ENCODE data around the gene TRIM44. TPM values are rescaled to one million over a fixed set of nuclear protein-coding genes. Genes with fewer than 3 reads are reported as not detected.

The TRIM44 gene
- total and polyA plus RNA-seq, 2 donors, result 7.4 to 18.7 TPM

DNA sequence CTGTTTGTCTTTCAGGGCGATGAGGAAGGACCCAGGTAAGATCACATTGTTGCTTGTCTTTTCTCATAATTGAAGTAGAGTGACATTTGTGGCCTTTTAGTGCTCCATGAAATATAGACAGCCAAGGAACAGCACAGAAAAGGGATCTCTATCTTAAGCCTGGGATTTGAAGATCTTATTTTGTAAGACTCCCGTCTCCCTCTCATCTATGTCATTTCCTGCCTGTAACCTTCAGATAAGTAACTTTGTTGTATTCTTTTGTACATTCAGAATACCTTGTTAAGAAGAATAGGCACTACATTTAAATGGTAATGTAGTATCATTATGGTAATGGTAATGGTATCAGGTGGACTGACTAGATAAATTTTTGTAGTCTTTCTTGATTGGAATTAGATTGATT, 72.8 kb downstream of the TRIM44 start:
- DNase-seq (ENCODE audit: low read depth in 6 of 9, low spot score in 9 of 9), result no peak
- no peaks in the 10 kb centered on the region for H3K9me3 ChIP-seq (ENCODE audit: control insufficient read depth in 2 of 2, insufficient read depth in 1 of 2, low read length in 1 of 2)

DNA sequence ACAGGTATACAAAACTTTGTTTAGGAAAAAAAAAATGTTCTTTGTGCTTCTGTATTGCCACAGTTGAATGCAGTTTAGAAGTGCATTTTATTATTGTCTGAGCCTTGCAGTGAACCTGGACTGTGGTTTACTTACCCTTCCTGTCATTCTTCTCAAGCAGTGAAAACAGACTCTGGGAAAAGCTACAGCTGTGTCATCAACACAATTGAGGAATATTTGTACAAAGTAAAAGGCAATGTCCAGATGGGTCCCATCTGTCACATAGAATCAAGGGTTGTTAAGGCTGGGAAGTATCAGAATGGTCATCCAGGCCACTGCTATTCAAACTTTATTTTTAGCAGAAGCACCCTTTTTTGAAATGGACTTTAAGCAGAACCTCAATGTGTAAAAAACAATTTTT, 73.3 kb downstream of the TRIM44 start:
- Histone ChIP-seq H3K36me3 (ENCODE audit: control insufficient read depth in 2 of 2, insufficient read depth in 2 of 2, low read length in 1 of 2) (peaks cover 0 to 6% of the 10 kb centered on the region in 2 donors), H3K9me3 (ENCODE audit: control insufficient read depth in 2 of 2, insufficient read depth in 1 of 2, low read length in 1 of 2) (no peaks in the 10 kb centered on the region), H3K4me1 (ENCODE audit: control insufficient read depth in 2 of 2, insufficient read depth in 2 of 2, low read length in 2 of 2) (no peaks in the 10 kb centered on the region), H3K4me3 (ENCODE audit: low read length in 2 of 2) (no peak overlapping the region), H3K27me3 (ENCODE audit: control insufficient read depth in 2 of 2, insufficient read depth in 1 of 2, low read length in 1 of 2) (no peaks in the 10 kb centered on the region), H3K27ac (ENCODE audit: low read depth in 1 of 2, low read length in 1 of 2) (no peak overlapping the region)
- DNase-seq (ENCODE audit: low read depth in 6 of 9, low spot score in 9 of 9), result no peak

More for the DNA sequence above, 72.8 kb downstream of the TRIM44 start:
- Histone ChIP-seq H3K4me1 (ENCODE audit: control insufficient read depth in 2 of 2, insufficient read depth in 2 of 2, low read length in 2 of 2) (no peaks in the 10 kb centered on the region), H3K27me3 (ENCODE audit: control insufficient read depth in 2 of 2, insufficient read depth in 1 of 2, low read length in 1 of 2) (no peaks in the 10 kb centered on the region), H3K27ac (ENCODE audit: low read depth in 1 of 2, low read length in 1 of 2) (no peak overlapping the region), H3K36me3 (ENCODE audit: control insufficient read depth in 2 of 2, insufficient read depth in 2 of 2, low read length in 1 of 2) (peaks cover 0 to 7% of the 10 kb centered on the region in 2 donors), H3K4me3 (ENCODE audit: low read length in 2 of 2) (no peak overlapping the region)
- WGBS, result 76% methylated on average over 2 of the region's 2 CpGs

DNA sequence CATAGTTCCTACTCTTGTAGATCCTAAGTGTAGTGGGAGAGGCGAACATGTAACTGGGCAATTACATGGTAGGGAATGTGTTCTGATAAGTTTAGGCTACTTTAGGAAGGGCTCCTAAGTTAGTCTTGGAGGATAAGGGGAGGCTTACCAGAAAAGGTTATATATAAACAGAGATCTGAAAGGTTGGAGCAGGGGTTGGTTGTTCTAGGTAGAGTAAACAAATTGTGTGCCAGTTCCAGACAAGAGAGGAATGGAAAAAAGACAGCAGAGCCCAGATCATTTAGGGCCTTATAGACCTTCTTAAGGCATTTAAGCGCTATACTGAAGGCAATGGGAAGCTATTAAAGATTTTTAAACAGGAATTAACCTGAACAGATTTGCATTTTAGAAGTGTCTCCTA, 74.4 kb downstream of the TRIM44 start:
- no peak for DNase-seq (ENCODE audit: low read depth in 6 of 9, low spot score in 9 of 9)

DNA sequence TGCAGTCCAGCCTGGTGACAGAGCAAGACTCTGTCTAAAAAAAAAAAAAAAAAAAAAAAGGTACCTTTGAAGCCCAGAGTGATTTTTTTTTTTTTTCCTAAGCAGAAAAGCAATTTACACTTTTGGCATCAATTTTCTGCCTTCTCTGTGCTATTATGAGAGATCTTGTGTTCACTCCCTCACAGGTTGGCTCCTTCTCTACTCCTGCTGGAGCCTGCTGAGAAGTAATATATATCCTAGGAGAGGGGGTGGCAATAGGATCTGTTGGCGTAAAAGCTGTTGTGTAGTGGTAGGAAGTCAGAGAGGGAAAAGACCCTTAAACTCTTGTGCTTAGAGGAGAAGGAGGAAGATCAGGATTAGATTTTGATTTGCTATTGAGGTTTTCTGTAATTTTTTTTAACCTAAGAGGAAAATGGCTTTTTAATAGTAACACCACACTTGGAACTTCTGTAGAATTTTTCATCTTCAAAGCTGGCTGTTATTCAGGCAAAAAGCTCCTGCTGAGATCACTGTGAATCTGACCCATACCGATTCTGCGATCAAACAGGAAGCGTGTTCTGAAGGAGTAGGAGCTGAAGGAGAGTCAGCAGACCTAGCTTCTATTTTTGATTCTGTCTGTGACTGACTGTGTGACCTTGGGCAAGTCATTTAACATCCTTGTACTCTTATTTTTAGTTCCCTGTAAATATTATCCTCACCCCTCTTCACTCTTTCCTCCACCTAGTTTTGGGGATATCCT, 77.7 kb downstream of the TRIM44 start:
- no peaks in the 10 kb centered on the region for H3K9me3 ChIP-seq (ENCODE audit: control insufficient read depth in 2 of 2, insufficient read depth in 1 of 2, low read length in 1 of 2)
- H3K4me1 ChIP-seq (ENCODE audit: control insufficient read depth in 2 of 2, insufficient read depth in 2 of 2, low read length in 2 of 2), result no peaks in the 10 kb centered on the region
- no peak for DNase-seq (ENCODE audit: low read depth in 6 of 9, low spot score in 9 of 9)
- H3K4me3 ChIP-seq (ENCODE audit: low read length in 2 of 2), result no peak overlapping the region
- peaks cover 0 to 4% of the 10 kb centered on the region in 2 donors for H3K36me3 ChIP-seq (ENCODE audit: control insufficient read depth in 2 of 2, insufficient read depth in 2 of 2, low read length in 1 of 2)
- no peaks in the 10 kb centered on the region for H3K27me3 ChIP-seq (ENCODE audit: control insufficient read depth in 2 of 2, insufficient read depth in 1 of 2, low read length in 1 of 2)
- 93% methylated on average over 4 of the region's 4 CpGs for WGBS
- no peak overlapping the region for H3K27ac ChIP-seq (ENCODE audit: low read depth in 1 of 2, low read length in 1 of 2)

More for the DNA sequence above, 74.4 kb downstream of the TRIM44 start:
- H3K27me3 ChIP-seq (ENCODE audit: control insufficient read depth in 2 of 2, insufficient read depth in 1 of 2, low read length in 1 of 2), result no peaks in the 10 kb centered on the region
- peaks cover 0 to 4% of the 10 kb centered on the region in 2 donors for H3K36me3 ChIP-seq (ENCODE audit: control insufficient read depth in 2 of 2, insufficient read depth in 2 of 2, low read length in 1 of 2)
- H3K9me3 ChIP-seq (ENCODE audit: control insufficient read depth in 2 of 2, insufficient read depth in 1 of 2, low read length in 1 of 2), result no peaks in the 10 kb centered on the region
- no peaks in the 10 kb centered on the region for H3K4me1 ChIP-seq (ENCODE audit: control insufficient read depth in 2 of 2, insufficient read depth in 2 of 2, low read length in 2 of 2)
- no peak overlapping the region for H3K4me3 ChIP-seq (ENCODE audit: low read length in 2 of 2)
- no peak overlapping the region for H3K27ac ChIP-seq (ENCODE audit: low read depth in 1 of 2, low read length in 1 of 2)
- 97% methylated on average over 2 of the region's 2 CpGs for WGBS

DNA sequence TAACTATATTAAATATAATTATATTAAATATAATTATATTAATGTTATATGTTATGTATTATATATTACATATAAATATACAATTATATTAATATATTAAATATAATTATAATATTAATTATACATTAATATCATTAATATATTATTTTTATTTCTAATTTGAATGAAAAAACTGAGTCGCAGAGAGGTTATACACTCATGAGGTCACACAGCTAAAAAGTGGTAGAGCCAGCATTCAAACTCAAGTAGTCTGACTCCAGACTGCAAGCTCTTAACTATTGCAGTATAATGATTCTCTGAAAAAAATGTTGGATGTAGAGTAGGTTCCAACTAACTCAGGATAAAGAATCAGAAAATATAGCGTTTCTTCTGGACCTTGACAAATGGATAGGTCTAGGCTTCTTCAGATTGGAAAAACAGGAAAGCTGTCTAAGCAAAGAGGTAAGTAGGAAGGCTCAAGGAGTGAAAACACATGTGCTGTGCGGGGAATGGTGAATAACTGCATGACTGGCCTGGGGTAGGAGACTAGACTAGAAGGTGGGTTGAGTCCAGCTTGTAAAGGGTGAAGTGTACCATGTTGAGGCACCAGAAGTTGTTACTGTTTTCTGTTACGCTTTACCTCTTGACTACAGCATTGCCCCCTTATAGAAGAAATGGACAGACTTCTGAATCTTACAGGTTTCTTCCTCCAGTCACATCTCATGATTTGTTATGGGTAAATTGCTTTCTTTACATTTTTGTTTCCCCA, 80.3 kb downstream of the TRIM44 start:
- no peak overlapping the region for H3K27ac ChIP-seq (ENCODE audit: low read depth in 1 of 2, low read length in 1 of 2)
- over 99% methylated on average over 4 of the region's 4 CpGs for WGBS
- no peak for DNase-seq (ENCODE audit: low read depth in 6 of 9, low spot score in 9 of 9)
- no peaks in the 10 kb centered on the region for H3K4me1 ChIP-seq (ENCODE audit: control insufficient read depth in 2 of 2, insufficient read depth in 2 of 2, low read length in 2 of 2)
- peaks cover 0 to 4% of the 10 kb centered on the region in 2 donors for H3K36me3 ChIP-seq (ENCODE audit: control insufficient read depth in 2 of 2, insufficient read depth in 2 of 2, low read length in 1 of 2)
- H3K9me3 ChIP-seq (ENCODE audit: control insufficient read depth in 2 of 2, insufficient read depth in 1 of 2, low read length in 1 of 2), result no peaks in the 10 kb centered on the region
- no peak overlapping the region for H3K4me3 ChIP-seq (ENCODE audit: low read length in 2 of 2)
- no peaks in the 10 kb centered on the region for H3K27me3 ChIP-seq (ENCODE audit: control insufficient read depth in 2 of 2, insufficient read depth in 1 of 2, low read length in 1 of 2)

DNA sequence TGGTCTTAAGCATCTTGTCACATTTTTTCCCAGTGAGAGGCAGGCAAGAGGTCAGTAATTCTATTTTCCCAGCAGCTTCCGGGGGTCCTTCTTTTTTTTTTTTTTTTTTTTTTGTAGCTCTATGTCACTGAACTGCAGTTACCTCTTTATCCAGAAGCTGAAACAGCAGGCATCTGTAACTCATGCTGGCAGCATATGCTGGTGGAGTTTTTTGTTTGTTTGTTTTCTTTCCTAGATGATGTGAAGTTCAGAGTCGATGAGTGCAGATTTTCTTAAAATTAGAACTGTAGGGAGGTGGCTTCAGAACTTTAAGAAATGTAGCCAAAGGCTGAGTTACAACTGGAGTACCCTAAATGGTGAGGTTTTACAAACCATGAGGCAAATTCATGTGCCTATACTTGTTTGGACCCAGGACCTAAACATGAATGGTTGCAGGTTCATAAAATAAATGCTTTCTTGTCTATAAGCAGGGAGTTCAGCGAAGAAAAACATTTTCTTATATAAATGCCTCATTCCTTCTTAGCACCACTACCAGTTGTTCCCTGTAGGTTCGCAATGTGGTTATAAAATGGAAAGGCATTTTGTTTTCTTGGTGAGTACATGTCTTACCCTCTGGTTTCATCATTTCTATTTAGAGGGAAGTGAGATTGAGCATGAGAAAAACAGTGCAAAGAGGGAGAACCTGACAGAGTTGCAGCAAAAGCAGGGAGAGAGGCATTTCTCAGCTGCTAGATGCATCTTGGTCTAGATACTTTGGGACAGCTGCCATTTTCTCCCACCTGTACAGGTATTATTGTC, 84.0 kb downstream of the TRIM44 start:
- no peaks in the 10 kb centered on the region for H3K27me3 ChIP-seq (ENCODE audit: control insufficient read depth in 2 of 2, insufficient read depth in 1 of 2, low read length in 1 of 2)
- no peak for DNase-seq (ENCODE audit: low read depth in 6 of 9, low spot score in 9 of 9)
- no peaks in the 10 kb centered on the region for H3K36me3 ChIP-seq (ENCODE audit: control insufficient read depth in 2 of 2, insufficient read depth in 2 of 2, low read length in 1 of 2)
- 98% methylated on average over 4 of the region's 4 CpGs for WGBS
- no peaks in the 10 kb centered on the region for H3K9me3 ChIP-seq (ENCODE audit: control insufficient read depth in 2 of 2, insufficient read depth in 1 of 2, low read length in 1 of 2)
- no peak overlapping the region for H3K27ac ChIP-seq (ENCODE audit: low read depth in 1 of 2, low read length in 1 of 2)
- no peaks in the 10 kb centered on the region for H3K4me1 ChIP-seq (ENCODE audit: control insufficient read depth in 2 of 2, insufficient read depth in 2 of 2, low read length in 2 of 2)
- no peak overlapping the region for H3K4me3 ChIP-seq (ENCODE audit: low read length in 2 of 2)

DNA sequence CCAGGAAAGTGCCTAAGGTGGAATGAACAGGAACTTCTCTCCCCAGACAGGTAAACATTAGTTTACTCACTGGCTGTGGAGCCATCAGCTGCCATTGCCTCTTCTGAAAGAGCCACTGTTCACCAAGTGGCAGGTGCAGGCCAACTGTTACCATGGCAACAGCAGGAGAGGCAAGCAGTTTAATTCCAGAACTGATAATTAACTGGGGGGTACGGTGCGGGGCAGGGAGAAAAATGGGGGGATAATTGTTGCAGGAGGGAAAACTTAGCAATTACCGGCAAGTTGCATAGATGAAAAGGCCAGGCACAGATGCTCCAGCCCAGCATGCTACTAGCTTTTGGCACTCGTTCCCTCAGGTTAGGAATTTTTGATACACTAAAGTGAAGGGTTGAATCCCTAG, 85.1 kb downstream of the TRIM44 start:
- H3K4me3 ChIP-seq (ENCODE audit: low read length in 2 of 2), result no peak overlapping the region
- no peaks in the 10 kb centered on the region for H3K4me1 ChIP-seq (ENCODE audit: control insufficient read depth in 2 of 2, insufficient read depth in 2 of 2, low read length in 2 of 2)
- H3K9me3 ChIP-seq (ENCODE audit: control insufficient read depth in 2 of 2, insufficient read depth in 1 of 2, low read length in 1 of 2), result no peaks in the 10 kb centered on the region
- no peaks in the 10 kb centered on the region for H3K27me3 ChIP-seq (ENCODE audit: control insufficient read depth in 2 of 2, insufficient read depth in 1 of 2, low read length in 1 of 2)
- no peak overlapping the region for H3K27ac ChIP-seq (ENCODE audit: low read depth in 1 of 2, low read length in 1 of 2)
- no peaks in the 10 kb centered on the region for H3K36me3 ChIP-seq (ENCODE audit: control insufficient read depth in 2 of 2, insufficient read depth in 2 of 2, low read length in 1 of 2)
- DNase-seq (ENCODE audit: low read depth in 6 of 9, low spot score in 9 of 9), result no peak
- 98% methylated on average over 4 of the region's 4 CpGs for WGBS

DNA sequence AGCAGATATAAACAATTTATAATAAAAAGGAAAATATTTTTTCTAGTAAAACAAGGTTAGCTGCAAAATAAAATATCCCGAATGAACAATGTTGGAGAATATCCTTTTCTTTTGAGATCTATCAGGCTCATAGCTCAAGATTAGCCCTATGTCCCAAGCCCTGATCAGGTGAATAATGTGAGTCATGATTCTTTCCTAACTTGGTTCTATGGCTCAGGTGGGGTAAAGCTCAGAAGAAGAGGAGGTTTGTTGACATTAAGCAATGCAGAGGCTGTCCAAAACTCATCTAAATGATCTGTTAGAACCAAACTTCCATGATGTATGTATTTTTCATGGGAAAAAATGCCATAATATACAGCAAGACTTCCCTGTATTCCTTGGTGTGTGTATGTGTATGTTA, 86.1 kb downstream of the TRIM44 start:
- 97% methylated on average over 1 of the region's 1 CpG for WGBS
- Histone ChIP-seq H3K4me3 (ENCODE audit: low read length in 2 of 2) (no peak overlapping the region), H3K27me3 (ENCODE audit: control insufficient read depth in 2 of 2, insufficient read depth in 1 of 2, low read length in 1 of 2) (no peaks in the 10 kb centered on the region)

DNA sequence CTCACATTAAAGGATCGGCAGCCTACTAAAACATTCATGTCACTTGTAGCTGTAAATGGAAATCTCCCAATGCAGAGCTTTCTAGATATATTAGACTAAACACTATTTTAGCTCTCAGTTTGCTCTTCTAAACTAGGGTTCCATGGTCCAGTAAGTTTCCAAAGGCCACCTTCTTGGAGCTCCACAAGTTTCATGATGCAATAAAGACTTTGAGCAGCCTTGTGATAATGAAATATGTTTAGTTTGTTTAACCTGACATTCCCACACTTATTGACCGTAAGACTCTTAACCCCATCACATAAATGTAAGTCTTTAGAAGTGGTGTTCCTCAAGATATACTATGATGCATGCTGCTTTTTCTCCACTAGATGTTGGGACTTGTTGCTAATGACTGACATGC, 87.7 kb downstream of the TRIM44 start:
- no peak overlapping the region for H3K4me3 ChIP-seq (ENCODE audit: low read length in 2 of 2)
- 98% methylated on average over 2 of the region's 2 CpGs for WGBS
- no peaks in the 10 kb centered on the region for H3K4me1 ChIP-seq (ENCODE audit: control insufficient read depth in 2 of 2, insufficient read depth in 2 of 2, low read length in 2 of 2)
- no peak overlapping the region for H3K27ac ChIP-seq (ENCODE audit: low read depth in 1 of 2, low read length in 1 of 2)
- H3K9me3 ChIP-seq (ENCODE audit: control insufficient read depth in 2 of 2, insufficient read depth in 1 of 2, low read length in 1 of 2), result no peaks in the 10 kb centered on the region
- no peak for DNase-seq (ENCODE audit: low read depth in 6 of 9, low spot score in 9 of 9)
- H3K36me3 ChIP-seq (ENCODE audit: control insufficient read depth in 2 of 2, insufficient read depth in 2 of 2, low read length in 1 of 2), result no peaks in the 10 kb centered on the region
- H3K27me3 ChIP-seq (ENCODE audit: control insufficient read depth in 2 of 2, insufficient read depth in 1 of 2, low read length in 1 of 2), result no peaks in the 10 kb centered on the region

More for the DNA sequence above, 86.1 kb downstream of the TRIM44 start:
- no peak for DNase-seq (ENCODE audit: low read depth in 6 of 9, low spot score in 9 of 9)
- no peaks in the 10 kb centered on the region for H3K36me3 ChIP-seq (ENCODE audit: control insufficient read depth in 2 of 2, insufficient read depth in 2 of 2, low read length in 1 of 2)
- no peaks in the 10 kb centered on the region for H3K4me1 ChIP-seq (ENCODE audit: control insufficient read depth in 2 of 2, insufficient read depth in 2 of 2, low read length in 2 of 2)
- H3K9me3 ChIP-seq (ENCODE audit: control insufficient read depth in 2 of 2, insufficient read depth in 1 of 2, low read length in 1 of 2), result no peaks in the 10 kb centered on the region
- H3K27ac ChIP-seq (ENCODE audit: low read depth in 1 of 2, low read length in 1 of 2), result no peak overlapping the region
